ENCODE data around the gene SLC16A10.

Gene SLC16A10

DNA sequence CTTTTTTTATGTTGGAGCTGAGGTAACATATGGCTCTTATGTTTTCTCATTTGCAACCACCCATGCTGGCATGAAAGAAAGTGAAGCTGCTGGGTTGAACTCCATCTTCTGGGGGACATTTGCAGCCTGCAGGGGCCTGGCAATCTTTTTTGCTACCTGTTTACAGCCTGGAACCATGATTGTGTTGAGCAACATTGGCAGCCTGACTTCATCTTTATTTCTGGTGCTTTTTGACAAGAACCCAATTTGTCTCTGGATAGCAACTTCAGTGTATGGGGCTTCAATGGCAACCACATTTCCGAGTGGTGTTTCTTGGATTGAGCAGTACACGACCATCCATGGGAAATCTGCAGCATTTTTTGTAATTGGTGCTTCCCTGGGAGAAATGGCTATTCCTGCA lies 179.0 kb downstream of the SLC16A10 start:
- FAIRE-seq: no peak
- TF ChIP-seq, protein P1, sequence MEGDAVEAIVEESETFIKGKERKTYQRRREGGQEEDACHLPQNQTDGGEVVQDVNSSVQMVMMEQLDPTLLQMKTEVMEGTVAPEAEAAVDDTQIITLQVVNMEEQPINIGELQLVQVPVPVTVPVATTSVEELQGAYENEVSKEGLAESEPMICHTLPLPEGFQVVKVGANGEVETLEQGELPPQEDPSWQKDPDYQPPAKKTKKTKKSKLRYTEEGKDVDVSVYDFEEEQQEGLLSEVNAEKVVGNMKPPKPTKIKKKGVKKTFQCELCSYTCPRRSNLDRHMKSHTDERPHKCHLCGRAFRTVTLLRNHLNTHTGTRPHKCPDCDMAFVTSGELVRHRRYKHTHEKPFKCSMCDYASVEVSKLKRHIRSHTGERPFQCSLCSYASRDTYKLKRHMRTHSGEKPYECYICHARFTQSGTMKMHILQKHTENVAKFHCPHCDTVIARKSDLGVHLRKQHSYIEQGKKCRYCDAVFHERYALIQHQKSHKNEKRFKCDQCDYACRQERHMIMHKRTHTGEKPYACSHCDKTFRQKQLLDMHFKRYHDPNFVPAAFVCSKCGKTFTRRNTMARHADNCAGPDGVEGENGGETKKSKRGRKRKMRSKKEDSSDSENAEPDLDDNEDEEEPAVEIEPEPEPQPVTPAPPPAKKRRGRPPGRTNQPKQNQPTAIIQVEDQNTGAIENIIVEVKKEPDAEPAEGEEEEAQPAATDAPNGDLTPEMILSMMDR (IDR thresholded peaks at IDR 0.05; ENCODE audit: insufficient read depth, missing control alignments): no peak
- no peak for DNase-seq (ENCODE audit: insufficient read length, low spot score)

DNA sequence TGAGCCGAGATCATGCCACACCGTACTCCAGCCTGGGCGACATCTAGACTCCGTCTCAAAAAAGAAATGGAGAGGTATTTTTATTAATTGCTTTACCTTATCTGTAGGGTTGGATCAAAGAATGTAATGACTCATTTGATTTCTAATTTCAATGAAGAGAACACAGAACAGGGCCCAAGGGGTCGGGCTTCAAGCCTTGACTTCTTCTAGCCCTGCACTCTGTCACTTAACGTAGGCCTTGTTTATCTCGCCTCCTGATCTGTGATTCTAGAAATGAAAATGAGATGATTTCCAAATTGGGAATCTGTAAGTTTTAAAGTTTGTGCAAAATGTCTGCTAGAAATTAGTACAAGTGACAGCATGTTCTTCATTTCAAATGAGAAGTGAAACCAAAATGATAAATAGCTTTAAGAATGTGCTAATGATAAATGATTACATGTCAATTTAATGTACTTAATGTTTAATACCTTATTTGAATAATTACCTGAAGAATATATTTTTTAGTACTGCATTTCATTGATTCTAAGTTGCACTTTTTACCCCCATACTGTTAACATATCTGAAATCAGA lies 180.5 kb downstream of the SLC16A10 start:
- FAIRE-seq (no peak), DNase-seq (ENCODE audit: insufficient read length, low spot score) (no peak)
- TF ChIP-seq, protein P1 (IDR thresholded peaks at IDR 0.05; ENCODE audit: insufficient read depth, missing control alignments): no peak

DNA sequence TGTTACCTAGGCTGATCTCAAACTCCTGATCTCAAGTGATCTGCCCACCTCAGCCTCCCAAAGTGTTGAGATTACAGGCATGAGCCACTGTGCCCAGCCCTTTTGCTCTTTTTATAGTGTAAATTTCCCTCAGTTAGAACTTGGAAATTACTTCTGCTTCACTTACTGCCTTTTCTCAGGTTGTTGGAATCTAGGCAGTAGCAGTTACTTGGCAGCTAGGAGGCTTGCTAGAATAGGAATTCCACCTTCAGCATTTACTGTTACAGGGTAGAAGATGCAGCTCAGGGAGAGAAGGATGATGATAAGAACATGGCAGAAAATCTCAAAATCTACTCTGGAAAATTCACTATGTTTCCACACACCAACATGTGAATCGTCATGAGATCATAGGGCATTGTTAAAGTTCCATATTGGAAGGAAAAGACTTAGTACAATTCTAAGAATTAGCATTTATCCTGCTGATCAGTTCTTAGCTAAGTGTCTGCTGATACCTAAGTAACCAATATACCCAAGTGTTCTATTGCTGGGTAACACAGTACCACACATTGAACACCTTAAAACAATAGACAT lies 182.2 kb downstream of the SLC16A10 start:
- FAIRE-seq (no peak), DNase-seq (ENCODE audit: insufficient read length, low spot score) (no peak)
- TF ChIP-seq, protein P1 (IDR thresholded peaks at IDR 0.05; ENCODE audit: insufficient read depth, missing control alignments): no peak

DNA sequence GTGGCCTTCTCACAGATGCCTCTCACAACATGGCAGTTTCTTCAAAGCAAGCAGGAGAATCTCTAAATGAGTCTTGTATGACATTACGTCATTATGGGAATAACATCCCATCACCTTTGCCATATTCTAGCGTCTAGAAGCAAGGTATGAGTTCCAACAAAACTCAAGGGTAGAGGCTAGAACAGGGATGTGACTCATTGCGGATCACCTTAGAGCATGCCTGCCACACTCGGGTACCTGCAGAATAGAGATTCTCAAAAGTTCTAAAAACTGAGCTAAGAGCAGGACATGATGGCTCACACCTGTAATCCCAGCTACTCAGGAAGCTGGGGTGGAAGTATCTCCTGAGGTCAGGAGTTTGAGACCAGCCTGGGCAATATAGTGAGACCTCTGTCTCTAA lies 182.8 kb downstream of the SLC16A10 start:
- TF ChIP-seq, protein P1 (IDR thresholded peaks at IDR 0.05; ENCODE audit: insufficient read depth, missing control alignments): no peak
- FAIRE-seq (no peak), DNase-seq (ENCODE audit: insufficient read length, low spot score) (no peak)

DNA sequence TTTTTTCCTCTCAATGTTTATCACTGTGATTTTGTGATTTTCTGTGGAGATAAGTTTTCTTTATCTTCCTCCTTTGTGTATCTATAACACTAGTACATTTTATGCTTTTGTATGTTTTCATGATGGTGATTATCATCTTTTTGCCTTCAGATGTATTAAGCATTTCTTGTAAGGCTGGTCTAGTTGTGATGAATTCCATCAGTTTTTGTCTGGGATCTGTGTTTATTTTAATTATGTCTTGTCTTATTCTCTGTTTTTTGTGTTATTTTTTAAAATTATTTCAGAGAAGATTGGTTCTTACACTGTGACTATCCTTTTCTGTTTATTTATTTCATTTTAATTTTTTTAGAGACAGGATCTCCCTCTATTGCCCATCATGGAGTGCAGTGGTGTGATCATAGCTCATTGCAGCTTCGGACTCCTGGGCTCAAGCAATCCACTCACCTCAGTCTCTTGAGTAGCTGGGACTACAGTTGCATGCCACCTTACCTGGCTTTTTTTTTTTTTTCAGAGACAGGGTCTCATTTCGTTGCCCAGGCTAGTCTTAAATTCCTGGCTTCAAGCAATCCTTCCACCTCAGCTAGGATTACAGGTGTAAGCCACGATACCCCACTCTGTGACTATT lies 187.4 kb downstream of the SLC16A10 start:
- no peak for DNase-seq (ENCODE audit: insufficient read length, low spot score)
- no peak for FAIRE-seq
- TF ChIP-seq, protein P1 (IDR thresholded peaks at IDR 0.05; ENCODE audit: insufficient read depth, missing control alignments): no peak

DNA sequence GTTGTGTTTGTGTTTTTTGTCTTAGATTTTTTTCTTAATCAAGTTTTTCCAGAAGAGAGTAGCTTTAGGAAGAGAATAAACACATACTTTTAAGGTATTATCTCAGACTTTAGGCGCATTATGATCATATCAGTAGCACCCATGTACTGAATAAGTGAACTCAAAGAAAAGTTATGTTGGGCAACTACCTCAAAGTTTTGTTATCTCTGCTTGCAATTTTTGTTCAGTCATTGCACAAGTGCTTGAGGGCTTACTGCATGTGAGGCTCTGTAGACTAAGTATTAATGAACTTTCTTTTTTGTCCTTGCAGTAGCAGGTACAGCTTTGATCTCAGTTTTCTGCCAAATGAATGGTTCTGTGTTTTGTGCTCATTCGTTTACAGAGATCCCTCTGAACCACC lies 189.0 kb downstream of the SLC16A10 start:
- TF ChIP-seq, protein P1 (IDR thresholded peaks at IDR 0.05; ENCODE audit: insufficient read depth, missing control alignments): no peak
- FAIRE-seq: no peak

DNA sequence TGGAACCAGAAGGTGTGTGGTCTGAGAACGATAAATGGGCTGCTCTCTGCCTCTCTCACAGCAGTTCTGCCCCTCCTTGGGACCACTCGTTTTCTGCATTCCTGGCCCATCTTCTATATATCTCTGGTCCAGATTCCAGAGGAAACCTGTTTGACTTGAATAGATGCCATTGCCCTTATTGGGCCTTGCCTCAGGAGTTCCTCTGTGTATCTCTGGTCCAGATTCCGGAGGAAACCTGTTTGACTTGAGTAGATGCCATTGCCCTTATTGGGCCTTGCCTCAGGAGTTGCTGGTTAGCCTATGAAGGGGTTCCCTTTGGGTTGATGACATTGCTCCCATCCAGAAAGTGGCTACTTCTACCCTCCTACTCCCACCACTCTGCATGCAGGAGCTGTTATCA lies 189.4 kb downstream of the SLC16A10 start:
- TF ChIP-seq, protein P1 (IDR thresholded peaks at IDR 0.05; ENCODE audit: insufficient read depth, missing control alignments): no peak
- FAIRE-seq (no peak), DNase-seq (ENCODE audit: insufficient read length, low spot score) (no peak)

More for the DNA sequence above, 189.0 kb downstream of the SLC16A10 start:
- no peak for DNase-seq (ENCODE audit: insufficient read length, low spot score)

Measured in D721Med (cell line).